Neural cell (in vitro differentiated cells): ENCODE measurements around the gene SETX.

Experiments used
- CTCF ChIP-seq: fragments of 450-650 bp; IDR thresholded peaks from 2 replicates; pipeline ENCODE4 v1.5.1; 2014; ENCODE audit warnings: antibody characterized with exemption, mild to moderate bottlenecking, moderate library complexity; ENCODE audit not compliant: poor library complexity, severe bottlenecking
- EP300 ChIP-seq: fragments of 450-650 bp; conservative IDR thresholded peaks from 2 replicates; pipeline ENCODE4 v1.6.1; 2014; ENCODE audit warnings: antibody characterized with exemption, mild to moderate bottlenecking, moderate library complexity; ENCODE audit not compliant: poor library complexity, severe bottlenecking
- EZH2 ChIP-seq: fragments of 200-600, 300-800 bp; shearing (Covaris generic), sonication (generic); IDR thresholded peaks from 2 replicates; pipeline ENCODE4 v1.6.1; 2014; ENCODE audit warnings: antibody characterized with exemption, low read length, borderline replicate concordance, mild to moderate bottlenecking; ENCODE audit not compliant: insufficient read depth, poor library complexity, severe bottlenecking
- MXI1 ChIP-seq: fragments of 450-650 bp; conservative IDR thresholded peaks from 2 replicates; pipeline ENCODE4 v1.6.1; 2014; ENCODE audit warnings: antibody characterized with exemption, mild to moderate bottlenecking; ENCODE audit not compliant: poor library complexity, severe bottlenecking
- POLR2AphosphoS5 ChIP-seq: IDR thresholded peaks from 2 replicates; pipeline ENCODE4 v1.6.1; 2012
- RAD21 ChIP-seq: fragments of 450-650 bp; conservative IDR thresholded peaks from 2 replicates; pipeline ENCODE4 v1.6.1; 2014; ENCODE audit warnings: antibody characterized with exemption, mild to moderate bottlenecking, moderate library complexity
- REST ChIP-seq: IDR thresholded peaks from 2 replicates; pipeline ENCODE4 v1.6.1; 2012; ENCODE audit warnings: borderline replicate concordance
- SMC3 ChIP-seq: fragments of 450-650 bp; conservative IDR thresholded peaks from 2 replicates; pipeline ENCODE4 v1.6.1; 2014; ENCODE audit warnings: antibody characterized with exemption, mild to moderate bottlenecking, moderate library complexity; ENCODE audit not compliant: poor library complexity
- TAF1 ChIP-seq: IDR thresholded peaks from 2 replicates; pipeline ENCODE4 v1.6.1; 2012; ENCODE audit warnings: low read depth

GRCh38 chr9:132234535-132234934, 120.3 kb downstream of the SETX start:
- TF ChIP-seq RAD21: no peak
- TF ChIP-seq CTCF: no peak
- TF ChIP-seq EZH2: no peak
- no peak for TF ChIP-seq EP300
- no peak for TF ChIP-seq REST
- no peak for TF ChIP-seq POLR2AphosphoS5
- TF ChIP-seq SMC3: no peak
- TF ChIP-seq MXI1: no peak
- no peak for TF ChIP-seq TAF1
